ENCODE data around the gene ACTN3. TPM values are rescaled to one million over a fixed set of nuclear protein-coding genes. Genes with fewer than 3 reads are reported as not detected.
"Not testable (repeated sequence)": the region's sequence is repeated elsewhere in the genome, so short reads cannot be mapped to it uniquely, and the experiment has no call there.

Gene ACTN3
- polyA plus RNA-seq, 3 donors, result not detected

DNA sequence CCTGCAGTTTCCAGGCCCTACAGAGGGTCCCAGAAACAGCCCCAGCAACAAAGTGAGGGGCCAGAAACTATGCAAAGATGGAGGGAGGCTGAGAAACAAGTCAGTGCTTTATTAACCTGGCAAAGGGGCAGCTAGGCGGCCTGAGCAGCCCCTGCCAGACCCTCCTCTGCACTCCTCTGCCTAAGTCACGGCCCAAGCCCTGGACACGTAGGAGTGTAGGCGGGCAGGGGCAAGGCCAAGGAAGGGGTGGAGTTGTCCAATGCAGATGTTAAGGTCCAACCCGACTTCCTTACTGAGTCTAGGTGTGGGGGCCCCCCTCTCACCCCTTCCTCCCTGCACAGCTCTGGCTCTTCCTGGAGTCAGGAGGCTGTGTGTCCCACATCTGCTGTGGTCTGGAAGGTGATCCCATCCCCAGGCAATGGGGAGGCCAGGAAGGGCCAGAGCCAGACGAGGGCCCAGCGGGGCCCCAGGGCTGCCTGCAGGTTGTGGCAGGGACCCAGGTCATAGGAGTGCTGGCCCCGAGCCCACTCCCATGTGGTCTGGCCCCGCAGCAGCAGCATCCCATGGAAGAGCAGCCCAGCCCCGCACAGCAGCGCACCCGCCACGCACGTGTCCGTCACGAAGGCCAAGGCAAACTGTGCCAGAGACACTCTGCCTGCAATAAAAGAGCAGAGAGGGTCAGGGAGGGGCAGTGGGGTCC is 7.4 kb upstream of the ACTN3 start:
- intact Hi-C loops (cut with micrococcal nuclease), result no loop called here
- H3K4me1 Mint-ChIP-seq, result peaks cover 24% of the 10 kb centered on the region
- Histone ChIP-seq H3K9me3 (replicated peaks in 1 of 2; ENCODE audit: control insufficient read depth in 1 of 2, insufficient read depth in 1 of 2, low read length in 2 of 2) (no peaks in the 10 kb centered on the region), H3K36me3 (replicated peaks in 1 of 2; ENCODE audit: control insufficient read depth in 1 of 2, insufficient read depth in 2 of 2, low read length in 2 of 2) (peaks cover 30 to 68% of the 10 kb centered on the region in 2 donors), H2AFZ (ENCODE audit: insufficient read depth, low read depth, low read length, poor library complexity, severe bottlenecking) (no peak overlapping the region), H4K20me1 (ENCODE audit: insufficient read depth, low read length) (no peaks in the 10 kb centered on the region), H3K4me1 (ENCODE audit: control insufficient read depth in 1 of 2, insufficient read depth in 2 of 2, low read length in 2 of 2) (peaks cover 14 to 20% of the 10 kb centered on the region in 2 donors), H3K79me2 (ENCODE audit: insufficient read depth, low read length) (no peaks in the 10 kb centered on the region), H3K27me3 (ENCODE audit: control insufficient read depth in 2 of 2, insufficient read depth in 2 of 2, low read length in 2 of 2) (no peaks in the 10 kb centered on the region), H3K27ac (ENCODE audit: low read depth in 1 of 2, low read length in 2 of 2) (no peak overlapping the region), H3K9ac (ENCODE audit: insufficient read depth, low read length, poor library complexity, severe bottlenecking) (no peak overlapping the region), H3K4me2 (replicated peaks; ENCODE audit: extremely low read depth, low read length, poor library complexity, severe bottlenecking) (no peak overlapping the region), H3K4me3 (replicated peaks in 1 of 3; ENCODE audit: low read depth in 2 of 3, low read length in 3 of 3) (no peak overlapping the region)
- WGBS (ENCODE audit: insufficient coverage), result 94% methylated on average over 11 of the region's 16 CpGs
- no peak overlapping the region for H3K27ac Mint-ChIP-seq
- TF ChIP-seq, protein P1, sequence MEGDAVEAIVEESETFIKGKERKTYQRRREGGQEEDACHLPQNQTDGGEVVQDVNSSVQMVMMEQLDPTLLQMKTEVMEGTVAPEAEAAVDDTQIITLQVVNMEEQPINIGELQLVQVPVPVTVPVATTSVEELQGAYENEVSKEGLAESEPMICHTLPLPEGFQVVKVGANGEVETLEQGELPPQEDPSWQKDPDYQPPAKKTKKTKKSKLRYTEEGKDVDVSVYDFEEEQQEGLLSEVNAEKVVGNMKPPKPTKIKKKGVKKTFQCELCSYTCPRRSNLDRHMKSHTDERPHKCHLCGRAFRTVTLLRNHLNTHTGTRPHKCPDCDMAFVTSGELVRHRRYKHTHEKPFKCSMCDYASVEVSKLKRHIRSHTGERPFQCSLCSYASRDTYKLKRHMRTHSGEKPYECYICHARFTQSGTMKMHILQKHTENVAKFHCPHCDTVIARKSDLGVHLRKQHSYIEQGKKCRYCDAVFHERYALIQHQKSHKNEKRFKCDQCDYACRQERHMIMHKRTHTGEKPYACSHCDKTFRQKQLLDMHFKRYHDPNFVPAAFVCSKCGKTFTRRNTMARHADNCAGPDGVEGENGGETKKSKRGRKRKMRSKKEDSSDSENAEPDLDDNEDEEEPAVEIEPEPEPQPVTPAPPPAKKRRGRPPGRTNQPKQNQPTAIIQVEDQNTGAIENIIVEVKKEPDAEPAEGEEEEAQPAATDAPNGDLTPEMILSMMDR (IDR thresholded peaks at IDR 0.05), result no peak
- H3K4me3 Mint-ChIP-seq, result no peak overlapping the region
- H3K27me3 Mint-ChIP-seq (ENCODE audit: low read depth in 3 of 3), result peaks cover 0 to 5% (median 0%) of the 10 kb centered on the region in 3 donors
- DNase-seq, result no peak
- H3K36me3 Mint-ChIP-seq, result peaks cover 65 to 82% of the 10 kb centered on the region in 2 donors
- no peaks in the 10 kb centered on the region for H3K9me3 Mint-ChIP-seq

DNA sequence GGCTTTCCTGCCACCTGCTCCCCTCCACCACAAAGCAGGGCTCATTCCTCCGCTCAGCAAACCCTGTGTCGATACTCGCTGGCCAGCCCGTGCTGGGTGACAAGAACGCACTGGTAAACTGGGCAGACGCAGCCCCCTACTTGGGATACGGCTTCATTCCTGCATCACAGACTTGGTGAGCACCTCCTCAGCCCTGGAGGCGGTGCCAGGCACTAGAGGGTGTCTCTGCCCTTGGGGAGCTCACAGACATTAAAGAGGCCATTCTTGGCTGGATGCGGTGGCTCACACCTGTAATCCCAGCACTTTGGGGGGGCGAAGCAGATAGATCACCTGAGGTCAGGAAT is 6.9 kb upstream of the ACTN3 start:
- Mint-ChIP-seq H3K4me3 (no peak overlapping the region), H3K27me3 (ENCODE audit: low read depth in 3 of 3) (peaks cover 0 to 5% (median 0%) of the 10 kb centered on the region in 3 donors), H3K4me1 (peaks cover 28% of the 10 kb centered on the region), H3K27ac (no peak overlapping the region), H3K36me3 (peaks cover 65 to 79% of the 10 kb centered on the region in 2 donors), H3K9me3 (no peaks in the 10 kb centered on the region)
- no peak for DNase-seq
- Histone ChIP-seq H3K4me1 (ENCODE audit: control insufficient read depth in 1 of 2, insufficient read depth in 2 of 2, low read length in 2 of 2) (peaks cover 19 to 26% of the 10 kb centered on the region in 2 donors), H2AFZ (ENCODE audit: insufficient read depth, low read depth, low read length, poor library complexity, severe bottlenecking) (no peak overlapping the region), H3K4me2 (replicated peaks; ENCODE audit: extremely low read depth, low read length, poor library complexity, severe bottlenecking) (no peak overlapping the region), H3K27ac (ENCODE audit: low read depth in 1 of 2, low read length in 2 of 2) (no peak overlapping the region), H3K4me3 (replicated peaks in 1 of 3; ENCODE audit: low read depth in 2 of 3, low read length in 3 of 3) (no peak overlapping the region), H3K36me3 (replicated peaks in 1 of 2; ENCODE audit: control insufficient read depth in 1 of 2, insufficient read depth in 2 of 2, low read length in 2 of 2) (peaks cover 30 to 68% of the 10 kb centered on the region in 2 donors), H3K79me2 (ENCODE audit: insufficient read depth, low read length) (peaks cover 3% of the 10 kb centered on the region), H3K27me3 (ENCODE audit: control insufficient read depth in 2 of 2, insufficient read depth in 2 of 2, low read length in 2 of 2) (no peaks in the 10 kb centered on the region), H3K9ac (ENCODE audit: insufficient read depth, low read length, poor library complexity, severe bottlenecking) (no peak overlapping the region), H4K20me1 (ENCODE audit: insufficient read depth, low read length) (no peaks in the 10 kb centered on the region), H3K9me3 (replicated peaks in 1 of 2; ENCODE audit: control insufficient read depth in 1 of 2, insufficient read depth in 1 of 2, low read length in 2 of 2) (no peaks in the 10 kb centered on the region)
- intact Hi-C loops (cut with micrococcal nuclease), result no loop called here
- TF ChIP-seq, protein P1 (IDR thresholded peaks at IDR 0.05), result no peak
- 98% methylated on average over 9 of the region's 10 CpGs for WGBS (ENCODE audit: insufficient coverage)

DNA sequence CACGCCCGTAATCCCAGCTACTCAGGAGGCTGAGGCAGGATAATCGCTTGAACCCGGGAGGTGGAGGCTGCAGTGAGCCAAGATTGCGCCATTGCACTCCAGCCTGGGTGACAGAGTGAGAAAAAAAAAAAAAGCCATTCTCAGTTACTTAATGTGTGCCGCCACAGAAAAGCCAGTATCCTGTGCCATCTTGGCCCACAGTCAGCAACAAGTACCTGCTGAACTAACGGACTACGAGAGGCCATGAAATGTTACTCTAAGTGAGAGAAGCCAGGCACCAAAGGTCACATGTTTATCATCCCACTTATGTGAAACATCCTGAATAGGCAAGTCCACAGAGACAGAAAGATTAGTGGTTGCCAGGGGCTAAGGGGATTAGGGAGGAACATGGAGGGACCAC is 6.1 kb upstream of the ACTN3 start:
- H3K36me3 Mint-ChIP-seq, result peaks cover 60 to 73% of the 10 kb centered on the region in 2 donors
- H3K4me3 Mint-ChIP-seq; H3K9ac ChIP-seq (ENCODE audit: insufficient read depth, low read length, poor library complexity, severe bottlenecking); H3K4me3 ChIP-seq (replicated peaks in 1 of 3; ENCODE audit: low read depth in 2 of 3, low read length in 3 of 3); H3K9me3 Mint-ChIP-seq; H2AFZ ChIP-seq (ENCODE audit: insufficient read depth, low read depth, low read length, poor library complexity, severe bottlenecking); DNase-seq; H4K20me1 ChIP-seq (ENCODE audit: insufficient read depth, low read length); H3K27me3 Mint-ChIP-seq (ENCODE audit: low read depth in 3 of 3); H3K27me3 ChIP-seq (ENCODE audit: control insufficient read depth in 2 of 2, insufficient read depth in 2 of 2, low read length in 2 of 2); H3K4me2 ChIP-seq (replicated peaks; ENCODE audit: extremely low read depth, low read length, poor library complexity, severe bottlenecking); intact Hi-C loops (cut with micrococcal nuclease); H3K27ac ChIP-seq (ENCODE audit: low read depth in 1 of 2, low read length in 2 of 2); H3K27ac Mint-ChIP-seq; H3K9me3 ChIP-seq (replicated peaks in 1 of 2; ENCODE audit: control insufficient read depth in 1 of 2, insufficient read depth in 1 of 2, low read length in 2 of 2): not testable (repeated sequence)
- Histone ChIP-seq H3K79me2 (ENCODE audit: insufficient read depth, low read length) (peaks cover 10% of the 10 kb centered on the region), H3K36me3 (replicated peaks in 1 of 2; ENCODE audit: control insufficient read depth in 1 of 2, insufficient read depth in 2 of 2, low read length in 2 of 2) (peaks cover 30 to 63% of the 10 kb centered on the region in 2 donors), H3K4me1 (ENCODE audit: control insufficient read depth in 1 of 2, insufficient read depth in 2 of 2, low read length in 2 of 2) (peaks cover 27 to 33% of the 10 kb centered on the region in 2 donors)
- peaks cover 32% of the 10 kb centered on the region for H3K4me1 Mint-ChIP-seq
- 24% methylated on average over 6 of the region's 8 CpGs for WGBS (ENCODE audit: insufficient coverage)
